Measurements from ENCODE around the gene EIF4H.
A peak's percentile ranks its signal among the peaks of the same experiment; 100 is the strongest.

The EIF4H gene

GRCh38 chr7:74173866-74174605, at the start of gene EIF4H:
Gene EIF4H, plus strand, starts transcription at chr7:74174356. Its CDS starts 28 bp downstream, at chr7:74174384.
- H3K27ac ChIP-seq: peak within 1 kb of the TSS; percentile 94
- ChIA-PET POLR2A (ENCODE audit: low non-redundant PET) (no interaction called here), CTCF (no interaction called here)
- TF ChIP-seq CTCF (conservative IDR thresholded peaks at IDR 0.05; ENCODE audit: low read depth): no peak
- peak; percentile 94 for DNase-seq (ENCODE audit: low spot score)

GRCh38 chr7:74126220-74126880, 47.8 kb upstream of the EIF4H start:
- POLR2A ChIA-PET (ENCODE audit: low non-redundant PET): no interaction called here
- no peak for DNase-seq (ENCODE audit: low spot score)

GRCh38 chr7:74129887-74130286, 44.3 kb upstream of the EIF4H start:
- CTCF ChIA-PET: no interaction called here
- no peak for DNase-seq (ENCODE audit: low spot score)
- POLR2A ChIA-PET (ENCODE audit: low non-redundant PET): no interaction called here
- no peak overlapping the region for H3K27ac ChIP-seq
- no peak for TF ChIP-seq CTCF (conservative IDR thresholded peaks at IDR 0.05; ENCODE audit: low read depth)

More at GRCh38 chr7:74126220-74126880, 47.8 kb upstream of the EIF4H start:
- TF ChIP-seq CTCF (conservative IDR thresholded peaks at IDR 0.05; ENCODE audit: low read depth): no peak
- H3K27ac ChIP-seq: no peak overlapping the region
- CTCF ChIA-PET: interaction anchor here (0.7 kb wide), 1 partner anchor 216 kb away, joined by 3 read pairs; no protein-coding TSS in a partner anchor

- CTCF ChIA-PET: no interaction called here
- DNase-seq (ENCODE audit: low spot score): no peak
- no peak overlapping the region for H3K27ac ChIP-seq
- TF ChIP-seq CTCF (conservative IDR thresholded peaks at IDR 0.05; ENCODE audit: low read depth): no peak
- POLR2A ChIA-PET (ENCODE audit: low non-redundant PET): no interaction called here
These were observed 43.6 kb upstream of the EIF4H start for GRCh38 chr7:74130518-74130917.

- ChIA-PET CTCF (interaction anchor here (0.7 kb wide), 1 partner anchor 77 kb away, joined by 4 read pairs; no protein-coding TSS in a partner anchor), POLR2A (ENCODE audit: low non-redundant PET) (no interaction called here)
- H3K27ac ChIP-seq: no peak overlapping the region; the same call in 1 of the 2 replicates
- no peak for DNase-seq (ENCODE audit: low spot score)
- TF ChIP-seq CTCF (conservative IDR thresholded peaks at IDR 0.05; ENCODE audit: low read depth): no peak
These were observed 40.0 kb upstream of the EIF4H start for GRCh38 chr7:74134117-74134620.

GRCh38 chr7:74138334-74138867, 35.8 kb upstream of the EIF4H start:
- TF ChIP-seq CTCF (conservative IDR thresholded peaks at IDR 0.05; ENCODE audit: low read depth): no peak
- DNase-seq (ENCODE audit: low spot score): no peak
- ChIA-PET POLR2A (ENCODE audit: low non-redundant PET) (no interaction called here), CTCF (no interaction called here)
- H3K27ac ChIP-seq: no peak overlapping the region

Data from RWPE1 (cell line).